Neural progenitor cell (in vitro differentiated cells): ENCODE data around the gene ATP10A.

Experiments used
- CTCF ChIP-seq: fragments of 200-600 bp; sonication (generic); IDR thresholded peaks from 2 replicates; pipeline ENCODE4 v1.5.1; 2017; ENCODE audit warnings: antibody characterized with exemption, mild to moderate bottlenecking
- EZH2phosphoT487 ChIP-seq: fragments of 200-600 bp; sonication (generic); IDR thresholded peaks from 2 replicates; pipeline ENCODE4 v1.6.1; 2017; ENCODE audit warnings: antibody characterized with exemption

GRCh38 chr15:25905140-25905539 is 42.0 kb upstream of the ATP10A start:
- TF ChIP-seq CTCF (no peak), EZH2phosphoT487 (no peak)
